NCI-H446 (cell line): Measurements from ENCODE around the gene WIPF3.
"Not testable (repeated sequence)": the region's sequence is repeated elsewhere in the genome, so short reads cannot be mapped to it uniquely, and the experiment has no call there.

Source experiments
- DNase-seq, 2 experiments: peaks; one replicate each; lab custom pipeline; 2025; lab: John Stamatoyannopoulos, UW

The WIPF3 gene

DNA sequence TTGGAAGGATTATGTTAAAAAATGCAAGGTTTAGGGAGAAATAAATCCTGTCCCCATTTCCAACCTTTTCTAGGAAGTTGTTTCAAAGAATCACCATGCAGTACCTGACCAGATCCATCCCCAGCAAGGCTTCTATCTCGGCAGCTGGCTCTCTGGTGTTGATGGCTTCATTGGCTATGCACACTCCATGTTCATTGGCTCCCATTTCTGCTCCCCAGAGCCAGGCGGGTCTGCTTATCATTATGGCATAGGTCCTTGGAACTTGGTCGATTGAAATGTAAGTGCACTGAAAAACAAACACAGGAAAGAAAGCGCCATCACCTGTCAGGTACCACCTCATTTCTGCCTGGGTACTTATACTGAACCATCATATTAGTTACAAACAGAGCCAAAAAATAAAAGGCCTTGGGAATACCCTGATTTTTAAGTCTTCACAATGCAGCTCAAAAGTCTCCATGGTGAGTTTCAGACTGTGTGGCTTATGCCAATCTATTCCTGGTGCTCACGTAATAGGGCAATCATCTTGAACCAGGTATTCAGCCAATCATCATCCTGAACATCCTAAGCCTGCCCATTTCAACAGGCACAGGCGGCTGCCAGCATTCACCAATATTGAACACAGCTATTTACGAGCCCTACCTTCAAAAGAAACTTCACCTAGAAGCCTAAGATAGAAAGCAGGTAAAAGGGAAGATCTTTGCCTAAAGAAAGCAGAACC lies 148.9 kb downstream of the WIPF3 start:
- no peak for DNase-seq

DNA sequence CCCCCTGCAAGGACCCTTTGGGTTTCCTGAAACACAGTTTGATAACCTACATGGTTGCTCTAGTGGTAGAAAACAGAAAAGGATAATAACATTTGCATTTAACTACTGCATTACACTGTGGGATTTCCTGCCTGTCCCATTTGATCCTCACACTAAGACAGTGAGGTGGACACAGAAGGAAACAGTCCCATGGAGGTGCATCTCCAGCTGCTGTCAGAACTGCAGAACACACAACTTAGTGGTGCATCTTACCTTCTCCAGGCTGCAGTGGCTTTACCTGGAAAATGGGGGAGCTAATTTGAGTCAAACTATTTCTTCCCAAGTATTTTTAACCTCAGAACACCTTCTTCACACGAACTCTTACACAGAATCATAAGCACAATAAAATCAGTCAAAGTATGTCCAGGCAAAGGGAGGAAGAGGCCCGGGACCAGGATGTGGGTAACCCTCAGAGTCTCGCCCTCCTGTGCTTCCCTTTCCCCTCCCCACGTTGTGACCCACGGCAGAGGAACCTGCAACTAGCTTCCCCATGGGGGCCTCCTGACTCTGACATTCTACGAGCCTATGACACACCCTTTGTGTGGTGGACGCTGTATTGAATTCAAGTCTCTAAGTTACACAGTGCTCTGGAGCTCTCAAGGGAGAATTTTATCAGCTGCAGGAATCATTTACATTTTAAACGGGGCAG lies 149.6 kb downstream of the WIPF3 start:
- no peak for DNase-seq

DNA sequence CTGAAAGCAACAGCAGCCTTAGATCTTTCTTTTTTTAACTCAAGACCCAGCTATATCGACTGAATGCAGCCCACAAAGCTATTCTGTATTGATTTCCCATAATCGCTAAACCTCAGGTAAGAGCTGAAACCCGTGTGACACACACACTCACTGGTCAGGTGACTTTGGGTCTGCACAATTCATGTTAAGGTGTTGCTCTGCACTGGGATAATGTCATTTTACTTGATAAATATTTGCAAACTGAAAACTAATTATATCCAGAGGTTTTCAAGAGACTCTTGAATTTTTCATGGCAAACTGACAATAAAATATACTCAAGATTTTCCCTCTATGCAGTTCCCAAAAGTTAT lies 150.2 kb downstream of the WIPF3 start:
- no peak for DNase-seq

DNA sequence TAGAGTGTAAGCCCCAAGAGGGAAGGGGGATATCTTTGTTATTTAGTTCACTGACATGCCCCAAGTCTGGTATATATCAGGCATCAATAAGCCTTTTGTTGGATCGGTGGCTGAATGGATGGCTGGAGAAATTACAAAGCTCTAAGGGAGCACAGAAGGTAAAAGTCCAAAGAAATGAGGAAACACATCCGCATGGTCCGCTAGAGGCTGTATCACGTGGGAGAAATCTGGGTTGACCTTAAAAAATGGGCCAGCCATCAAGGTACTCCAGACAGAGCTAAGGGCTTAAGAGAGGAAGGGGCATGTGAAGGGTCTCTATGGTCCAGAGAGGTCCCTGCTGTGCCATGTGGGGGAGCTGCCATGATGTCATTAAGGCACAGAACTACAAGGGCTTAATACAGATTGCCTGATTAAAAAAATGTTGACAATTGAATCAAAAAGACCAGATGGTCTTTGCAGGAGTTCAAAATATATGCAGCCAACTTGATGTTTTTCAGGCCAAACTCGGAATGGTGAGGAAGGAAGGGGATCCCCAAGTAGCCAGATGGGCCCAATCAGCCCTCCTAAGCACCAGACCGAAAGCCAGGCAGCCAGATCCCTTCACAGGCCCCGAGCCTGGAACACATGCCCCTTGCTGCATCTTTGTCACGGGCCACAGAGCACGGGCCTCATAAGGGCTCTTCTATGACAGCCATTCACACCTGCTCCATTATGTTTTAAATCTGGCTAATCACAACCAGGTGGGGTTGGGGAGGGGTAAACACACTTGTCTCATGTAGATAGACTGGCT lies 151.4 kb downstream of the WIPF3 start:
- peak; percentile 23 to 83 for DNase-seq

DNA sequence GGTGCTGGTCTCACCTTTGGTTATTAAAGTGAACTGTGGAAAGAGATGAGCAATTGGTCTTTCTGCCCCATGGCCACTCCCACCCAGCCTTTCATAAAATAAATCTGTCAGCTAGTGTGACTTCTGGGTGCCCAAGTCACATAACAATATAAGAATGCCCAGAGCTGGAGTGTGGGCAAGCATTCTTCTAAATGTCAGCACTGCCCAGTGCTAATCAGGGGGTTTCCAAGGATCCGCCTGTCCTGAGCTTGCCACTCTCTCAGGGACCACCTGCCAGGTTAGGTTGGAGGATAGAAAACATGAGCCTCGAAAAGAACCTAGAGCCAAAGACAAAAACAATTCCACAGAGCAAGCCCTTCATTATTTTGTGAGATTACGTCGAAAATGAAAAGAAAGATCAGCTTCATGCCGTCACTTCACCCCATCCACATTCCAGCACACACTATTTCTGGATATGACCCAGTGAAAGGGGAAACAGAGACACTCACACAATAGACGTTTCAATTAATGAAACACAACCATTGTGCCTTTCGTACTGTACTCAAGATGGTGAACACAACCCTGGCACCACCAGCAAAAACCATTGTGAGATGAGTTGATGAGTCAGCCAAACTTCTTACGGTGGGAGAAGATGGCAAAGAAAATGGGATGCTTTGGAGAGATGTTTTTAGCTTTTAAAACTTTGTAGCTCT lies 152.5 kb downstream of the WIPF3 start:
- no peak for DNase-seq

DNA sequence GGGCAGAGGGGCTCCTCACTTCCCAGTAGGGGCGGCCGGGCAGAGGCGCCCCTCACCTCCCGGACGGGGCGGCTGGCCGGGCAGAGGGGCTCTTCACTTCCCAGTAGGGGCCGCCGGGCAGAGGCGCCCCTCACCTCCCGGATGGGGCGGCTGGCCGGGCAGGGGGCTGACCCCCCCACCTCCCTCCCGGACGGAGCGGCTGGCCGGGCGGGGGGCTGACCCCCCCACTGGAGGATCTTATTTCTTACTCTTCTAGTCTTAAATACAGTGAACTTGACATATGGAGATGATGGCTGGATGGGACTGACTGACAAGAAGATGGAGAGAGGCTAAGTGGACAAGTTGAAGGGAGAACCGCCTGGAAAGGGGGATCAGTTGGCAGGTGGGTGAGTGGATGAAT lies 155.3 kb downstream of the WIPF3 start:
- DNase-seq = not testable (repeated sequence)

DNA sequence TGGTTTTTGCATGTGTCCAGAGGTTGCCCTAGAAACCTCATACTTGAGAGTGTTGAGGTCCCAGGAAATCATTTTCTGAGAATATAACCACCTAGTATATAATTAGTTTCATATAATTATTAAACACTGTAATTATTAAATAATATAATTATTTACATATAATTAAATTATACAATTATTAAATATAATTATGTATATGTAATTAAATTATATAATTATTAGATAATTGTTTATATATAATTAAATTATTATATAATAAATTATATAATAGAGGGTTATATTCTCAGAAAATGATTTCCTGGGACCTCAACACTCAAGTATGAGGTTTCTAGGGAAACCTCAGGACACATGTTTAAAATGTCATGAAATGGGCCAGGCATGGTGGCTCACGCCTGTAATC lies 155.7 kb downstream of the WIPF3 start:
- no peak for DNase-seq

DNA sequence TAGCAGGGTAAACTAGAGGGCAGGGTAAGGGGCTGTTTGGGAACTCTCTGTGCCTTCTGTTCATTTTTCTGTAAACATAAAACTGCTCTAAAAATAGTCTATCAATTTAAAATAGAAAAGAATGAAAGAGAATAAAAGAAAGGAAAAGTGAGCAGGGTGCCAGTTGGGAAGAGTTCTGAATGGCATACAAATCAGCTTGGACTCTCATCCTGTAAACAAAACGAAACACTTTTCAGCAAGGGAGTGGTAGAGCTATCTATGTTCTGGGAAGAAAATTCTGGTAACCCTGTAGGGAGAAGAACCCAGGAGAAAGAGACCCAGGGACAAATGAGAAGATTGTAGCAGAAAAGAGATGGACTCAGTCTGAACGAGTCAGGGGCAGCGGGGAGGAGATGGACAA lies 158.7 kb downstream of the WIPF3 start:
- no peak for DNase-seq
